PC-9 (cell line): ENCODE data around the gene SGMS1. TPM values are rescaled to one million over a fixed set of nuclear protein-coding genes. Genes with fewer than 3 reads are reported as not detected.
"Not testable (repeated sequence)": the region's sequence is repeated elsewhere in the genome, so short reads cannot be mapped to it uniquely, and the experiment has no call there.

Experiments used
- BruUV-seq: library from RNA; stranded (reverse); fragments of 400-500 nt; replicated peaks from 2 replicates; lab custom pipeline; 2021; lab: Mats Ljungman, UMichigan
- CTCF ChIA-PET: fragments of 300-600 bp; sonication (Branson Sonifier 250); formaldehyde crosslinking; loops from one replicate; lab custom pipeline; 2022; ENCODE audit warnings: antibody characterized with exemption; lab: Charles Lee
- POLR2A ChIA-PET: fragments of 300-600 bp; sonication (Branson Sonifier 250); formaldehyde crosslinking; loops from one replicate; lab custom pipeline; 2022; ENCODE audit warnings: antibody characterized with exemption; ENCODE audit not compliant: unreplicated experiment; lab: Charles Lee
- DNase-seq, 2 experiments: peaks; one replicate each; pipeline versions ENCODE4 v3.0.0 to v3.0.0-alpha.2; 2015 to 2022; ENCODE audit warnings: mixed read lengths in 1 of 2
- H2AFZ ChIP-seq: fragments of 200-600 bp; sonication (generic); 2 replicates; pipeline ENCODE4 v1.8.1; 2017; ENCODE audit warnings: antibody characterized with exemption
- H3F3A ChIP-seq: fragments of 200-600 bp; sonication (generic); 2 replicates; pipeline ENCODE4 v1.8.1; 2017; ENCODE audit warnings: antibody characterized with exemption, mild to moderate bottlenecking, low read depth; ENCODE audit not compliant: insufficient read depth
- H3K27ac ChIP-seq: fragments of 200-600 bp; sonication (generic); 2 replicates; pipeline ENCODE4 v1.6.1; 2016; ENCODE audit warnings: mixed run types
- H3K27me3 ChIP-seq: fragments of 200-600 bp; sonication (generic); 2 replicates; pipeline ENCODE4 v1.6.1; 2016; ENCODE audit warnings: low read depth, mixed run types; ENCODE audit not compliant: insufficient read depth
- H3K36me3 ChIP-seq: fragments of 200-600 bp; sonication (generic); 2 replicates; pipeline ENCODE4 v1.6.1; 2016; ENCODE audit warnings: low read depth, mixed run types
- H3K4me1 ChIP-seq: fragments of 200-600 bp; sonication (generic); replicated peaks from 2 replicates; pipeline ENCODE4 v1.6.1; 2016; ENCODE audit warnings: mixed run types; ENCODE audit not compliant: insufficient read depth
- H3K4me2 ChIP-seq: fragments of 200-600 bp; sonication (generic); 2 replicates; pipeline ENCODE4 v1.6.1; 2017; ENCODE audit warnings: mixed run types
- H3K4me3 ChIP-seq: fragments of 200-600 bp; sonication (generic); 2 replicates; pipeline ENCODE4 v1.6.1; 2016; ENCODE audit warnings: mixed run types
- H3K79me2 ChIP-seq: fragments of 200-600 bp; sonication (generic); 2 replicates; pipeline ENCODE4 v1.6.1; 2017; ENCODE audit warnings: low read depth, mixed run types
- H3K9me2 ChIP-seq: fragments of 200-600 bp; sonication (generic); 2 replicates; pipeline ENCODE4 v1.8.1; 2017; ENCODE audit warnings: mild to moderate bottlenecking; ENCODE audit not compliant: insufficient read depth
- H3K9me3 ChIP-seq: fragments of 200-600 bp; sonication (generic); 2 replicates; pipeline ENCODE4 v1.8.1; 2016; ENCODE audit warnings: low read depth; ENCODE audit not compliant: insufficient read depth
- H4K20me1 ChIP-seq: fragments of 200-600 bp; sonication (generic); 2 replicates; pipeline ENCODE4 v1.8.1; 2017; ENCODE audit not compliant: insufficient read depth
- EZH2 ChIP-seq: fragments of 200-600 bp; sonication (generic); IDR thresholded peaks from 2 replicates; pipeline ENCODE4 v1.8.0; 2017; ENCODE audit warnings: antibody characterized with exemption, low read depth
- intact Hi-C: fragments of 100-400 bp; cut with micrococcal nuclease; formaldehyde crosslinking; loops from one replicate; pipeline ENCODE4 v1.10.0; 2022; ENCODE audit not compliant: unreplicated experiment
- total RNA-seq: library from RNA; stranded (reverse); gene quantifications from 2 replicates; pipeline ENCODE4 v1.2.3, GENCODE V29; 2021
- TF ChIP-seq, protein P1 (sequence below): fragments of 200-600 bp; sonication (generic); conservative IDR thresholded peaks from 2 replicates; pipeline ENCODE4 v1.6.1; 2017; ENCODE audit warnings: mixed run types, antibody characterized with exemption, mild to moderate bottlenecking, moderate library complexity

The SGMS1 gene
- total RNA-seq, 1 experiment from 2014 or later = 35.0 TPM

DNA sequence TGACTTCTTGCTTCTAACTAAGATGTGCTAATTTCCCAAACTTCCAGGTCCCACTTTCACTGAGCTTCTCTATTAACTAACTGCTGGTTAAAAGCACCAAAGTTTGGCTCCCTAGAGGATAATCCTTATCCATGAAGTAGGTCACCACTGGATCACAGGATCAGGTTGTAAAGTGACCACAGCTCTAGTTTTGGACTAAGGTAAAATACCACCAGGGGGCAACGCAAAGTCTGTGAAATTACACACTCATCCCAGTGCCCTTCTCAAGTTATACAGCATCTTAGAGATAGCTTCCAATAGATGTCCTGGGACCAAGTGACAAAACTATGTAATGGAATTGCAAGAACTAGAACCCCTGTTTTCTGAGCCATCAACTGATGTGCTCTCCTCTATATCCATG, 256.0 kb downstream of the SGMS1 start:
- ChIA-PET POLR2A (no interaction called here), CTCF (interaction anchor here (0.7 to 1.9 kb wide), 6 partner anchors 29 to 53 kb away, joined by 4 to 14 read pairs (median 4); no protein-coding TSS in a partner anchor)
- Histone ChIP-seq H3K9me3 (peaks cover 19% of the 10 kb centered on the region), H3K27ac (no peak overlapping the region), H3K4me3 (no peak overlapping the region), H3K4me2 (no peak overlapping the region), H3K36me3 (peaks cover 26% of the 10 kb centered on the region), H3K9me2 (no peaks in the 10 kb centered on the region), H3K4me1 (peaks cover 17% of the 10 kb centered on the region), H4K20me1 (0 out of 2 replicates have a peak, but pooled peaks cover 4% of the 10 kb centered on the region), H3K27me3 (no peaks in the 10 kb centered on the region), H3F3A (peaks cover 17% of the 10 kb centered on the region), H2AFZ (no peak overlapping the region), H3K79me2 (peaks cover 91% of the 10 kb centered on the region)
- peak in 1 of 2 experiments; percentile 24 for DNase-seq
- TF ChIP-seq EZH2 = no peak
- TF ChIP-seq, protein P1, sequence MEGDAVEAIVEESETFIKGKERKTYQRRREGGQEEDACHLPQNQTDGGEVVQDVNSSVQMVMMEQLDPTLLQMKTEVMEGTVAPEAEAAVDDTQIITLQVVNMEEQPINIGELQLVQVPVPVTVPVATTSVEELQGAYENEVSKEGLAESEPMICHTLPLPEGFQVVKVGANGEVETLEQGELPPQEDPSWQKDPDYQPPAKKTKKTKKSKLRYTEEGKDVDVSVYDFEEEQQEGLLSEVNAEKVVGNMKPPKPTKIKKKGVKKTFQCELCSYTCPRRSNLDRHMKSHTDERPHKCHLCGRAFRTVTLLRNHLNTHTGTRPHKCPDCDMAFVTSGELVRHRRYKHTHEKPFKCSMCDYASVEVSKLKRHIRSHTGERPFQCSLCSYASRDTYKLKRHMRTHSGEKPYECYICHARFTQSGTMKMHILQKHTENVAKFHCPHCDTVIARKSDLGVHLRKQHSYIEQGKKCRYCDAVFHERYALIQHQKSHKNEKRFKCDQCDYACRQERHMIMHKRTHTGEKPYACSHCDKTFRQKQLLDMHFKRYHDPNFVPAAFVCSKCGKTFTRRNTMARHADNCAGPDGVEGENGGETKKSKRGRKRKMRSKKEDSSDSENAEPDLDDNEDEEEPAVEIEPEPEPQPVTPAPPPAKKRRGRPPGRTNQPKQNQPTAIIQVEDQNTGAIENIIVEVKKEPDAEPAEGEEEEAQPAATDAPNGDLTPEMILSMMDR = peak; percentile 61
- intact Hi-C loops = loop anchor here (5.0 kb wide), 1 partner anchor 105 kb away; no protein-coding TSS in a partner anchor
- BruUV-seq = no TSS peak

DNA sequence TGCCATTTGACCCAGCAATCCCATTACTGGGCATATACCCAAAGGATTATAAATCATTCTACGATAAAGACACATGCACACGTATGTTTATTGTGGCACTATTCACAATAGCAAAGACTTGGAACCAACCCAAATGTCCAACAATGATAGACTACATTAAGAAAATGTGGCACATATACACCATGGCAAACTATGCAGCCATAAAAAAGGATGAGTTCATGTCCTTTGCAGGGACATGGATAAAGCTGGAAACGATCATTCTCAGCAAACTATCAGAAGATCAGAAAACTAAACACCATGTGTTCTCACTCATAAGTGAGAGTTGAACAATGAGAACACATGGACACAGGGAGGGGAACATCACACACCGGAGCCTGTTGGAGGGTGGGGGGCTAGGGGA, 257.3 kb downstream of the SGMS1 start:
- POLR2A ChIA-PET, H3K27ac ChIP-seq, H3K9me2 ChIP-seq, H3K27me3 ChIP-seq, DNase-seq, H2AFZ ChIP-seq, H3K4me2 ChIP-seq, BruUV-seq, H3K4me3 ChIP-seq, H4K20me1 ChIP-seq: not testable (repeated sequence)
- CTCF ChIA-PET = interaction anchor here (1.9 kb wide), 1 partner anchor 38 kb away, joined by 4 read pairs; no protein-coding TSS in a partner anchor
- Histone ChIP-seq H3F3A (peaks cover 26% of the 10 kb centered on the region), H3K36me3 (peaks cover 36% of the 10 kb centered on the region), H3K79me2 (peaks cover 91% of the 10 kb centered on the region), H3K4me1 (peaks cover 29% of the 10 kb centered on the region), H3K9me3 (peaks cover 21% of the 10 kb centered on the region)
- intact Hi-C loops = loop anchor here (5.0 kb wide), 1 partner anchor 106 kb away; no protein-coding TSS in a partner anchor

DNA sequence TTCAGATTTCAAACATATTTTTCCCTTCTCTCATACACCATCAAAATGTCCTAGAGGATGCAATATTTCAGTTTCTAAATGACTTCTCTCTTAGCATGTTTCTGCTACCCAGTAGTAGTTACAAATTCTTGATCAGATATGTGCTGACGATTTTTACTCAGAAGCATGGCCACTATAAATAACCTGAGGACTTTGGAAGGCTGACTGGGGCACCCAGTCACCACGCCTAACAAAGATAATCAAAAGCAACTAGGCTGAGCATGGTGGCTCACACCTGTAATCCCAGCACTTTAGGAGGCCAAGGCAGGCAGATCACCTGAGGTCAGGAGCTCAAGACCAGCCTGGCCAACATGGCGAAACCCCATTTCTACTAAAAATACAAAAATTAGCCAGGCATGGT, 259.0 kb downstream of the SGMS1 start:
- peaks cover 29% of the 10 kb centered on the region for H3K4me1 ChIP-seq
- H3K4me2 ChIP-seq, DNase-seq, H4K20me1 ChIP-seq, H3K27ac ChIP-seq, CTCF ChIA-PET, H3K27me3 ChIP-seq, H3K4me3 ChIP-seq, H3K9me2 ChIP-seq, H2AFZ ChIP-seq, BruUV-seq: not testable (repeated sequence)
- peaks cover 17% of the 10 kb centered on the region for H3K9me3 ChIP-seq
- H3F3A ChIP-seq = peaks cover 26% of the 10 kb centered on the region
- peaks cover 34% of the 10 kb centered on the region for H3K36me3 ChIP-seq
- POLR2A ChIA-PET = interaction anchor here (0.6 kb wide), 1 partner anchor 229 kb away, joined by 4 read pairs; no protein-coding TSS in a partner anchor
- intact Hi-C loops = loop anchor here (5.0 kb wide), 2 partner anchors 37 to 108 kb away; no protein-coding TSS in a partner anchor
- peaks cover 95% of the 10 kb centered on the region for H3K79me2 ChIP-seq

DNA sequence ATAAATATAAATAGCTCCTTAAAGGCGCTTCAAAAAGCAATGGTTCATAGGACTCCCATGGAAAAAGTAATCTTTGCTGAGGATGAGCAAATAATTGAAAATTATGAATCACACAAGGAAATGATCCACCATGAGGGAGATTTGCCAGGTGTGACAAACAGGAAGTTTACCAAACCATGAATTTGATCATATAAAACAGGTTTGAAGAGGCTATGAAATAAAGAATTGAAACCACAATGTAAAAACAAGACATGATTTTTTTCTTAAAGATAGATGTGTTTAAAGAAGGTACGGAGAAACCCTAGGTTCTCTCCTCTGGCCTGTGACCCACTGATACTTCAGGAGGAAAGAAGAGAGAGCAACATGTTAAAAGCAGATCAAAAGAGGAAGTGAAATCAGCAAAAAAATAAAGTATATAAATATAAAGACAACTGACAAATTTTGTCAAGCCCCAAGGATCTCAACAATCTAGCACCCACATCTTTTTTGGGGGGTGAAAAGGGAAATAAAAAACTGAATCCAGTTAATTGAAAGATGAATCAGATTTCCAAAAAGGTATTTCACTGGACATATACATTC, 261.1 kb downstream of the SGMS1 start:
- intact Hi-C loops = loop anchor here (5.0 kb wide), 1 partner anchor 35 kb away; no protein-coding TSS in a partner anchor
- Histone ChIP-seq H3K4me3 (0 out of 2 replicates have a peak overlapping the region, but pooled peaks have one; percentile 5), H3K4me2 (peak overlapping the region; percentile 52), H3K27ac (peak overlapping the region; percentile 83), H3K79me2 (peaks cover 95% of the 10 kb centered on the region), H2AFZ (no peak overlapping the region), H3F3A (peaks cover 22% of the 10 kb centered on the region), H3K36me3 (peaks cover 30% of the 10 kb centered on the region), H3K9me3 (peaks cover 17% of the 10 kb centered on the region), H3K27me3 (no peaks in the 10 kb centered on the region), H3K4me1 (peaks cover 39% of the 10 kb centered on the region), H3K9me2 (0 out of 2 replicates have a peak, but pooled peaks cover 4% of the 10 kb centered on the region), H4K20me1 (peaks cover 9% of the 10 kb centered on the region; the same call in 1 of the 2 replicates)
- TF ChIP-seq, protein P1 = no peak
- TF ChIP-seq EZH2 = no peak
- POLR2A ChIA-PET = interaction anchor here (1.0 kb wide), 1 partner anchor 250 kb away, joined by 5 read pairs; no protein-coding TSS in a partner anchor
- no TSS peak for BruUV-seq
- CTCF ChIA-PET = no interaction called here
- DNase-seq = peak; percentile 5 to 90
